ENCODE measurements around the gene IL4R. TPM values are rescaled to one million over a fixed set of nuclear protein-coding genes. Genes with fewer than 3 reads are reported as not detected.
"Not testable (repeated sequence)": the region's sequence is repeated elsewhere in the genome, so short reads cannot be mapped to it uniquely, and the experiment has no call there.

IL4R gene
- total and polyA plus RNA-seq, 3 experiments from 2014 or later = 41.6 to 142 (median 140) TPM

DNA sequence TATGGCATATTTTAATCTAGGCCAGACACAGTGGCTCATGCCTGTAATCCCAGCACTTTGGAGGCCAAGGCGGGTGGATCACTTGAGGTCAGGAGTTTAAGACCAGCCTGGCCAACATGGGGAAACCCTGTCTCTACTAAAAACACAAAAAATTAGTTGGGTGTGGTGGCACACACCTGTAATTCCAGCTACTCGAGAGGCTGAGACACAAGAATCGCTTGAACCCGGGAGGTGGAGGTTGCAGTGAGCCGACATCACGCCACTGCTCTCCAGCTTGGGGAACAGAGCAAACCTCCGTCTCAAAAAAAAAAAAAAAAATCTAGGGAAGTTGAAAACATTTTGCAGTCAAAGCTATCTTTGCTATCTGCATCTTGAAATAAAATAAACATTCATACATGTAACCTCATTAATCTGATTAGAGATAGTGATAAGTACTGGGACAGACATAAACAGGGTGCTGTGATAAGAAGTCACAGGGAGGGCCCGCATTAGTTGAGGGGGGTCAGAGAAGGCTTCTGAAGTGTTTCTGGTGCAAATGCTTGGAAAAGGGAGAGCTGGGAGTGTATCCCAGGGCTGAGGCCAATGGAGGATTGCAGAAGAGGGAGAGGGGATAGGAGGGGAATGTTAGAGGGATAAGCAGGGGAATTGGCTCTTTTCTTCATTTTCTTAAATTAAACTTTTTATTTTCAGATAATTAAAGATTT lies 15.8 kb downstream of the IL4R start:
- Mint-ChIP-seq H3K4me3 (peak overlapping the region in 5 of 7 donors; percentile 2 to 67 (median 30)), H3K4me1 (peaks cover 40 to 80% (median 80%) of the 10 kb centered on the region in 3 donors), H3K27ac (peak overlapping the region; percentile 45 to 97 (median 88)), H3K36me3 (peaks cover 10 to 59% (median 21%) of the 10 kb centered on the region in 3 donors)
- ChIA-PET POLR2A (interaction anchor here (0.6 to 0.7 kb wide), 3 partner anchors 13 to 95 kb away, joined by 3 to 4 read pairs (median 4); no protein-coding TSS in a partner anchor), CTCF (interaction anchor here (1.9 kb wide), 1 partner anchor 38 kb away, joined by 6 read pairs; no protein-coding TSS in a partner anchor)
- H3K9me3 ChIP-seq (ENCODE audit: low read length); H3K9me3 Mint-ChIP-seq; H3K4me3 ChIP-seq (ENCODE audit: low read length); H3K27me3 Mint-ChIP-seq; H3K27ac ChIP-seq (ENCODE audit: low read depth, low read length); H3K27me3 ChIP-seq (ENCODE audit: insufficient read depth, low read length, poor library complexity, severe bottlenecking): not testable (repeated sequence)
- H3K36me3 ChIP-seq (ENCODE audit: insufficient read depth, low read length) = peaks cover 19% of the 10 kb centered on the region
- H3K4me1 ChIP-seq (ENCODE audit: insufficient read depth, low read length) = peaks cover 53% of the 10 kb centered on the region
- peak in 1 of 5 donors; percentile 20 for DNase-seq

GRCh38 chr16:27330542-27330941 lies 16.8 kb downstream of the IL4R start:
- no peak overlapping the region for H3K4me3 ChIP-seq (ENCODE audit: low read length)
- ChIA-PET POLR2A (no interaction called here), CTCF (interaction anchor here (1.9 kb wide), 1 partner anchor 37 kb away, joined by 6 read pairs; no protein-coding TSS in a partner anchor)
- Mint-ChIP-seq H3K4me1 (peaks cover 45 to 83% (median 82%) of the 10 kb centered on the region in 3 donors), H3K27ac (peak overlapping the region; percentile 19 to 87 (median 76)), H3K27me3 (no peaks in the 10 kb centered on the region), H3K9me3 (no peaks in the 10 kb centered on the region), H3K36me3 (peaks cover 10 to 66% (median 25%) of the 10 kb centered on the region in 3 donors), H3K4me3 (no peak overlapping the region)
- H3K4me1 ChIP-seq (ENCODE audit: insufficient read depth, low read length) = peaks cover 44% of the 10 kb centered on the region
- no peaks in the 10 kb centered on the region for H3K27me3 ChIP-seq (ENCODE audit: insufficient read depth, low read length, poor library complexity, severe bottlenecking)
- H3K9me3 ChIP-seq (ENCODE audit: low read length) = no peaks in the 10 kb centered on the region
- H3K36me3 ChIP-seq (ENCODE audit: insufficient read depth, low read length) = peaks cover 28% of the 10 kb centered on the region
- DNase-seq = no peak
- H3K27ac ChIP-seq (ENCODE audit: low read depth, low read length) = no peak overlapping the region

GRCh38 chr16:27332105-27332504 lies 18.3 kb downstream of the IL4R start:
- no peak overlapping the region for H3K4me3 ChIP-seq (ENCODE audit: low read length)
- Mint-ChIP-seq H3K27ac (peak overlapping the region in 3 of 8 donors; percentile 70 to 90 (median 72)), H3K27me3 (no peaks in the 10 kb centered on the region), H3K36me3 (peaks cover 10 to 74% (median 25%) of the 10 kb centered on the region in 3 donors), H3K9me3 (no peaks in the 10 kb centered on the region), H3K4me1 (peaks cover 36 to 76% (median 75%) of the 10 kb centered on the region in 3 donors), H3K4me3 (no peak overlapping the region)
- no peak overlapping the region for H3K27ac ChIP-seq (ENCODE audit: low read depth, low read length)
- DNase-seq = peak in 1 of 5 donors; percentile 10
- H3K4me1 ChIP-seq (ENCODE audit: insufficient read depth, low read length) = peaks cover 28% of the 10 kb centered on the region
- CTCF ChIA-PET = no interaction called here
- no peaks in the 10 kb centered on the region for H3K27me3 ChIP-seq (ENCODE audit: insufficient read depth, low read length, poor library complexity, severe bottlenecking)
- POLR2A ChIA-PET = no interaction called here
- no peaks in the 10 kb centered on the region for H3K9me3 ChIP-seq (ENCODE audit: low read length)
- H3K36me3 ChIP-seq (ENCODE audit: insufficient read depth, low read length) = peaks cover 31% of the 10 kb centered on the region

GRCh38 chr16:27333104-27333503 lies 19.3 kb downstream of the IL4R start:
- Histone ChIP-seq H3K27ac (ENCODE audit: low read depth, low read length) (no peak overlapping the region), H3K27me3 (ENCODE audit: insufficient read depth, low read length, poor library complexity, severe bottlenecking) (no peaks in the 10 kb centered on the region), H3K36me3 (ENCODE audit: insufficient read depth, low read length) (peaks cover 31% of the 10 kb centered on the region), H3K9me3 (ENCODE audit: low read length) (no peaks in the 10 kb centered on the region), H3K4me1 (ENCODE audit: insufficient read depth, low read length) (peaks cover 22% of the 10 kb centered on the region), H3K4me3 (ENCODE audit: low read length) (no peak overlapping the region)
- DNase-seq = no peak
- CTCF ChIA-PET = no interaction called here
- H3K4me3 Mint-ChIP-seq = no peak overlapping the region
- H3K27ac Mint-ChIP-seq = peak overlapping the region in 3 of 8 donors; percentile 11 to 70 (median 52)
- H3K27me3 Mint-ChIP-seq = no peaks in the 10 kb centered on the region
- peaks cover 10 to 79% (median 25%) of the 10 kb centered on the region in 3 donors for H3K36me3 Mint-ChIP-seq
- POLR2A ChIA-PET = interaction anchor here (0.6 kb wide), 1 partner anchor 18 kb away, joined by 4 read pairs; no protein-coding TSS in a partner anchor
- no peaks in the 10 kb centered on the region for H3K9me3 Mint-ChIP-seq
- H3K4me1 Mint-ChIP-seq = peaks cover 32 to 70% (median 69%) of the 10 kb centered on the region in 3 donors

DNA sequence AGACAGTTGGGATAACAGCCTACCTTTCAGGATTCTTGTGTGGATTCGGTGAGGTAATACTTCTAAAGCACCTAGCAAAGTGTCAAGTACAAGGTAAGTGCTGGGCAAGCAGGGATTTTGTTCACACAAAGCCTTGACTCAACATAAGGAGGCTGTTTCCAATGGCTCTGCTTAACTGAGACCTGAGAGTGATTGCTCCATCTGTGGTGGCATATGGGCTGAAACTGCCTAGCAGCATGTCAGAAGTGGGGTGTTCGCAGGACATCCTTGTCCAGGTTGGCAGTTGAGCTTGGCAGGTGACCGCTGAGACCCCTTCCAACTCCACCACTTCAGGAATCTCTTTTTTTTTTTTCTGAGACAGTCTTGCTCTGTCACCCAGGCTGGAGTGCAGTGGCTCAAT lies 19.8 kb downstream of the IL4R start:
- Histone ChIP-seq H3K27me3 (ENCODE audit: insufficient read depth, low read length, poor library complexity, severe bottlenecking) (no peaks in the 10 kb centered on the region), H3K9me3 (ENCODE audit: low read length) (no peaks in the 10 kb centered on the region), H3K36me3 (ENCODE audit: insufficient read depth, low read length) (peaks cover 31% of the 10 kb centered on the region), H3K27ac (ENCODE audit: low read depth, low read length) (no peak overlapping the region), H3K4me3 (ENCODE audit: low read length) (no peak overlapping the region), H3K4me1 (ENCODE audit: insufficient read depth, low read length) (peaks cover 18% of the 10 kb centered on the region)
- H3K27ac Mint-ChIP-seq = peak overlapping the region in 2 of 8 donors; percentile 11 to 54
- H3K4me1 Mint-ChIP-seq = peaks cover 32 to 70% (median 65%) of the 10 kb centered on the region in 3 donors
- H3K27me3 Mint-ChIP-seq = no peaks in the 10 kb centered on the region
- H3K36me3 Mint-ChIP-seq = peaks cover 14 to 83% (median 27%) of the 10 kb centered on the region in 3 donors
- no peaks in the 10 kb centered on the region for H3K9me3 Mint-ChIP-seq
- ChIA-PET POLR2A (interaction anchor here (0.6 kb wide), 1 partner anchor 18 kb away, joined by 4 read pairs; no protein-coding TSS in a partner anchor), CTCF (no interaction called here)
- no peak overlapping the region for H3K4me3 Mint-ChIP-seq
- DNase-seq = peak in 1 of 5 donors; percentile 20

GRCh38 chr16:27334192-27334764 lies 20.5 kb downstream of the IL4R start:
- Mint-ChIP-seq H3K4me3 (no peak overlapping the region), H3K27ac (peak overlapping the region in 3 of 8 donors; percentile 51 to 83 (median 69)), H3K9me3 (no peaks in the 10 kb centered on the region), H3K36me3 (peaks cover 16 to 83% (median 26%) of the 10 kb centered on the region in 3 donors), H3K27me3 (no peaks in the 10 kb centered on the region), H3K4me1 (peaks cover 27 to 63% (median 58%) of the 10 kb centered on the region in 3 donors)
- CTCF ChIA-PET = no interaction called here
- DNase-seq = no peak
- no peak overlapping the region for H3K4me3 ChIP-seq (ENCODE audit: low read length)
- no peaks in the 10 kb centered on the region for H3K27me3 ChIP-seq (ENCODE audit: insufficient read depth, low read length, poor library complexity, severe bottlenecking)
- H3K9me3 ChIP-seq (ENCODE audit: low read length) = no peaks in the 10 kb centered on the region
- H3K27ac ChIP-seq (ENCODE audit: low read depth, low read length) = no peak overlapping the region
- peaks cover 35% of the 10 kb centered on the region for H3K36me3 ChIP-seq (ENCODE audit: insufficient read depth, low read length)
- peaks cover 11% of the 10 kb centered on the region for H3K4me1 ChIP-seq (ENCODE audit: insufficient read depth, low read length)
- POLR2A ChIA-PET = no interaction called here

- Mint-ChIP-seq H3K4me1 (peaks cover 22 to 58% (median 52%) of the 10 kb centered on the region in 3 donors), H3K9me3 (no peaks in the 10 kb centered on the region), H3K36me3 (peaks cover 19 to 83% (median 23%) of the 10 kb centered on the region in 3 donors), H3K4me3 (no peak overlapping the region), H3K27ac (peak overlapping the region in 2 of 8 donors; percentile 15 to 22), H3K27me3 (no peaks in the 10 kb centered on the region)
- DNase-seq = peak in 1 of 5 donors; percentile 30
- H3K36me3 ChIP-seq (ENCODE audit: insufficient read depth, low read length) = peaks cover 37% of the 10 kb centered on the region
- no peaks in the 10 kb centered on the region for H3K27me3 ChIP-seq (ENCODE audit: insufficient read depth, low read length, poor library complexity, severe bottlenecking)
- H3K27ac ChIP-seq (ENCODE audit: low read depth, low read length) = no peak overlapping the region
- no peak overlapping the region for H3K4me3 ChIP-seq (ENCODE audit: low read length)
- H3K4me1 ChIP-seq (ENCODE audit: insufficient read depth, low read length) = peaks cover 11% of the 10 kb centered on the region
- ChIA-PET POLR2A (no interaction called here), CTCF (no interaction called here)
- no peaks in the 10 kb centered on the region for H3K9me3 ChIP-seq (ENCODE audit: low read length)
These were observed 21.1 kb downstream of the IL4R start for GRCh38 chr16:27334838-27335237.
